Stimulated activated CD8-positive, alpha-beta memory T cell treated with anti-CD3 and anti-CD28 coated beads, Interleukin-2, amount 100 ng/mL, for 48 hours (primary cell): ENCODE data around the gene MAN1C1.
"Not testable (repeated sequence)": the region's sequence is repeated elsewhere in the genome, so short reads cannot be mapped to it uniquely, and the experiment has no call there.

ENCODE experiments used
- DNase-seq, 2 donors: peaks; one replicate each; pipeline ENCODE4 v3.0.0-alpha.2; 2020; ENCODE audit warnings: low read depth in 2 of 2

The MAN1C1 gene

DNA sequence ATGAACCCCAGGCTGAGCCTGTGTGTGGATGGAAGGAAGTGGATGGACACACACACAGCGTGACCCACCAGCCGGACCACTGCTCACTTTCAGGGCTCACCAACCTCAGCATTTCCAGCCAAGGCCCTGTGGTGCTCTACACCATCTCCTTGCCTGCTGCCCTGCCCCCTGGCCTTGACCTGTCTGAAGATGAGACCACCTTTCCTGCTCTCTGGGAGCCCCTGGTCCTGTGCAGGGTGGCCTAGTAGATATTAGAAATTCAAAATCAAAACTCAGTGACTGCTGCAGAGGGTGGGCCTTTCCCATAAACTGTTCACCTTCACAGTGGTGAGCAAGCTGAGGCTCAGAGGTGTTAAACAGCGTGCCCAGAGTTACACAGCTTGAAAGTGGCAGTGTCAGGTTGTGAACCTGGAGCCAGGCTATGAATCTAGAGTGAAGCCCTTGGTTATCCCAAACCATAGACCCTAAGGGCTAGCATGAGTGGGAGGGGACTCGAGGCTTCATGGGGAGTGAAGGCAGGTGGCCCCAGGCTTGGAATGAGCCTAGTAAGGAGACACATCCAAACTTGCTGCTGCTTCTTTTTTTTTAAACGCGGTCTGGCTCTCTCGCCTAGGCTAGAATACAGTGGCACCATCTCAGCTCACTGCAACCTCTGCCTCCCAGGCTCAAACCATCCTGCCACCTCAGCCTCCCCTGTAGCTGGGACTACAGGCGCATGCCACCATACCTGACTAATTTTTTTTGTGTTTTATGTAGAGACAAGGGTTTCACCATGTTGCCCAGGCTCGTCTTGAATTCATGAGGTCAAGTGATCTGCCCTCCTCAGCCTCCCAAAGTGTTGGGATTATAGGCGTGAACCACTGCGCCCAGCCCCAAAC, 41.5 kb downstream of the MAN1C1 start:
- no peak for DNase-seq

DNA sequence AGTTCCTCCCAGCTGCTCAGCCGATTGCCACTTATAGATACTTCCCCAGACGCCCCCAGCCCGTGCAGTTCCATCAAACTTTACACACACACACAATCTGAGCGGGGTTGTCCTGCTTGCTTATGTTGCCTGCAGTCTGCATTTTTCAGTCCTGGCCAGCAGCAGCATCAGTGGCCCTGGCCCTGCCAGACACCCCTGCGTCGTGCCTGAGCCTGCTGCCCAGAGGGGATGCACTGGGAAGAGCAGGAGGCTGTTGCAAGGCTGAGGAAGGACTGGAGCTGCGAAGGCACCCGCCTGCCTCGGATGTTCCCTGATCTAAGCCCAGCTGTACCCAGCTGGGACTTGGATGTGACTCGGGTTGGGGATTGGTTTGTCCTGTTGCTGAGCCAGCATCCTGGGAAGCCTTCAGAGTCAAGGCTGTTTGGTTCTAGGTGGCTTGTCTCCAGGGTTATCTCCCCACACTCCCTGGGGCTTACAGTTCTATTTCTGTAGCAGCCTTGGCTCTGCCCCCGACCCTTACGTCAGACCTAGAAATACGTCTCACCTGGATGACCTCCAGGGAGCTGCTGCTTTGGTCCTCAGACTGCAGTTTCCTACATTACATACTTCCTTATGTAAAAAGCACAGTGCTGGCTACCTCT, 42.3 kb downstream of the MAN1C1 start:
- DNase-seq, result no peak

DNA sequence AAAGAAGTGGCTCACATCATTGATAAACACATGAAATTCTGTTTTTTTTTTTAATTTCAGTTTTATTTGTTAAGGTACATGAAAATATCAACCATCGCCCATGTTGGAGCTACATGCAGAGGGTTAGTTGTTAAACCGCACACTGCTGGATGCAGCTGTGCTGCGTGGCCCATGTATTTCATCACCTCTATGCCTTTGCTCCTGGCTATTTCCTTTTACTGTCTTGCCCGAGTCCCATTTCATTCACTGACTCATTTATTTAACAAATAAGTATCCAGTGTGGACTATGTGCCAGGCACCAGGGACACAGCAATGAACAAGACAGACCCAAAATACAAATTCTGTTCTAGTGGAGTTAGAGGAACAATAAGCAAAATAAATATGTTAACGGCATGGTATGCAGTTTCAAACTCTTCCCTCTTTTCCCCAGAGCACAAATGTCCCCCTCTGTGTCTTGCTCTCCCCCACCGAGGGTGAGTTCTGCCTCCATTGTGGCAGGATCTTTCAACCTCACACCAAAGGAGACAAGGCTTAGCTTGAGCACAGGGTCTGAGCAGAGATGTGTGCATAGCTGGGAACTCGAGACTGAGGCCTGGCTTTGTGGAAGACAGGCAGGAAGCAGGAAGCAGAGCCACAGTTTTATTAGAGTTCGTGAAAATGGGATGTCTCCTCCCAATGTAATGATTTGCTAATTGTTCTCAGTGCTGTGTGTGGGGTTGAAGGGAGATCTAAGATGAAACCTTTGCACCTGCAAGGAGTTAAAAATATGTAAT, 44.6 kb downstream of the MAN1C1 start:
- DNase-seq, result no peak

DNA sequence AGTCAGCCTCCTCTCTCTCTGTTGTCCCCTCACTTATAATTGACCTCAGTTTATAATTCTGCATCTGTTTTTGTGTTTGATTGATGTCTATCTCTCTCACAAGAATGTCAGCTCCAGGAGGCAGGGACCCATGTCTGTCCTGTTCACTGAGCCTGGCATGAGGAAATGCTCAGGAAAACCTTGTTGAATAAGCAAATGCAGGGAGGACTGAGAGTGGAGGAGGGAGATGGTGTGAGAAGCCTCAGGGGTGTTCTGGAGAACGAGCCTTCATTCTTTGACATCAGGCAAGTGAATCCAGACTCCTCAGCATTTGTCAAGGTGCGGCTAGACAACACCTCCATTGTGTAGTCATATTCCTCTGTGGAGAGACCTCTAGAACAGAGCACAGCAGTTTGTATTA, 45.5 kb downstream of the MAN1C1 start:
- no peak for DNase-seq

DNA sequence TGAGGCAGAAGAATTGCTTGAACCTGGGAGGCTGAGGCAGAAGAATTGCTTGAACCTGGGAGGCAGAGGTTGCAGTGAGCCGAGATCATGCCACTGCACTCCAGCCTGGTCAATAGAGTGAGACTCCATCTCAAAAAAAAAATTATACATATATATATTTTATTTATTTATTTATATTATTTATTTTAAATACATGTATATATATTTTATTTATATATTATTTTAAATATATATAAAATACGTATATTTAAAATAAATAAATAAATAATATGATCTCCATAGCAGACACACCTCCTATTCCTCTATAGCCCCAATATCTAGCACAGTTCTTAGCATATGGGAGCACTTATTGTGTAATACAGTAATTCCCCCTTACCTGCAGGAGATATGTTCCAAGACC, 46.4 kb downstream of the MAN1C1 start:
- not testable (repeated sequence) for DNase-seq

DNA sequence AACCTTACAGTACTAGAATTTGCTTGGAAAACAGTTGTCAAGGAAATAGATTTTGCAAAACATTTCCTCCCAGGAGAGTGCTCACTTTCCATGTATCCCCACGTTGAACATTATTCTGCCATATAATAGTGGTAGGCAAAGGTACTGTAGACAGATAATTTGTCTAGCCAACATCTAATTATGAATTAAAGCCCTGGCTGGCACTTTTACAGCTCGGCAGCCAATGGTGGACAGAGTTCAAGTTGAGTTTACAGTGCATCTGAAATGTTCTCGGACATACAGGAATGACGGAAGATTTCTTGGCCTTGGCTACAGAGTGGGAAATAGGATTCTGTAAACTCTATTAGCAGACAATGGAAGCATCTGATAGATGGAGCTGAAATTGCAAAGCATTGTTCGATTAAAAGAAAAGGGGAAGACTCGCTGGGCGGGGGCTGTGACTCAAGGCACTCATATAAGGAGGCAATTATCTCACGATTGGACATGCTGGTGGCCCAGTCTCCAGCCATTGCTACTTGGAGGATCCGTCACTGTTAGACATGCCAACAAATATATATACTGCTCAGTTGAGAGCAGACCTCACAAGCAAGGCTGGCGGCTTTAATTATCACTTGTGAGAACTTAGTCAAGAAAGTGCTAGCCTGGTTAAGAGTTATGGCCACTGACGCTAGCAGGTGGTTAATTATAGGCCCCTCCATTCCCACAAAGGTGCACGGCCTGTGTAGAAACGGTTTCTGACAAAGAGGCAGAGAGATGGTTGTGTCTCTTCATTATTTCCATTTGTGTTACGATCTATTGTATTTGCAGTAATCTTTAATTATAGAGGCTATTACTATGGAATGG, 48.0 kb downstream of the MAN1C1 start:
- no peak for DNase-seq

DNA sequence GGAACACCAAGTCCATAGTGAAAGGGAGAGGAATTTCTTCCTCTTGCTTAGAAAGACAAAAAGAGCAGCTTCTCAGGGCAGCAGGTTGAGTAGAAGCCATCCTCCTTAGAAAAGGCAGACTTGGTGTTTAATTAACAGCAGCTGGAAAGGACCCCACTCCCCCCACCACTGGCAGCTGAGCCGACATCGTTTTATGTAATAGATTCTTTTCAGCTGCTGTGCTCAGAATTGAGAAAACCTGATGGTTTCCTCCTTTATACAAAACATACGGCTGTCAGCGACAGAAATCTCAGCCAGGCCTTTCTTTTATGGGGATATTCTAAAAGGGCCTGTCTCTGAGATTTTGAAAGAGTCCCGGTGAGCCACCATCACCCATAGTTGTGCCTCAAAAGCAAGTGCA, 49.9 kb downstream of the MAN1C1 start:
- no peak for DNase-seq

DNA sequence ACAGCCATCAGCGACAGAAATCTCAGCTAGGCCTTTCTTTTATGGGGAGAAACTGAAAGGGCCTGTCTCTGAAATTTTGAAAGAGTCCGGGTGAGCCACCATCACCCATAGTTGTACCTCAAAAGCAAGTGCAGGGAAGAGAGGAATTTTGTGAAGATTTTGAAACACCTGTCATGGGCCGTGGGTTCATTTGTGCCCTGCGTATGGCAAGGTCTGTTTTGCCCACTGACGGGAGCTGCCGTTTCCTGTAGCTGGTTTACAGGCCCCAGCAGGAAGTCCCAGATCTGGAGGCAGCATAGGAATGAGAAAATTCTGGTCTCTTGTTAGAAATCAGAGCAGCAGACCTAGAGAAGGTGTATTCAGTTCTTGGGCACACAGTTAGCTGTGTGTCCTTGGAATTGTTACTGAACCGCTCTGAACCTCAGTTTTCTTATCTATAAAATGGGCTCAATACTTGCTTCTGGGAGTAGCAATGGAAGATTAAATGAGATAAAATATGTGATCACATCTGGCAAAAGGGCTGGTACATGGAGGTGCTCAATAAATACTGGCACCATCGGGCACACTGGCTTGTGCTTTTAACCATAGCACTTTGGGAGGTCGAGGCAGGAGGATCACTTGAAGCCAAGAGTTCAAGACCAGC, 52.5 kb downstream of the MAN1C1 start:
- no peak for DNase-seq

DNA sequence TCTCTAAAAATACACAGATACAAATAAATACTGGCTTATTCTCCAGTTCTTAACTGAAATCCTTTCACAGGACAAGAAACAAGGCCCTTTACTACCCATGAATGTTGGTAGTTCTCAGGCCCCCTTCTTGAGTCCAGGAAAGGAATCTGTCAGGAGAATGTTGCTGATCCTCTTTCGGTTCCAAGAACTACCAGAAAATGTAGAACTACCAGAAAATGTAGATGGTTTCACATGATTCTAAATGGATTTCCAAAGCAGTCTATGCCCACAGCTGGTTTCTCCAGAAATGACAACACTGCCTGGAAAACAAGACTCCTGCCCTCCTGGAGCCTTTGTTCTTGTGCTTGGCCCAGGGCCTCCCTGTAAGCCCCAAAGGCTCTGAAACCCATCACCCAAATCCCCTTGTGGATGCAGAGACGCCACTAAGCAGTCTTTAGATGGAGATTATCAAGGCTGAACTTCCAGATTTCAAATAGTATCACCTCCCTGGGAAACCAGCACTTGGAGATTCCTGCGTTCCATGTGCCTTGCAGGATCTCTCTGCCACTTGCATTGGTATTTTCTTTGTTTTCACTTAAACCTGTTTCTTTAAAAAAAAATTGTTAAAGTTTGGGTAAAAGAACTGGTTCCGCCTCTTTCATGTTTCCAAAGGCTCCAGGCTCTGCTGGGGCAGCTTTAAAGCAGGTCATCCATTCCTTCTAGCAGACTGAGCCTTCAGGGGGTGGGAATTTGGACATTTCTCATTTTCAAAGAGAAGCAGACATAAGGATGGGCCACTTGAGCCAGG, 53.4 kb downstream of the MAN1C1 start:
- no peak for DNase-seq

DNA sequence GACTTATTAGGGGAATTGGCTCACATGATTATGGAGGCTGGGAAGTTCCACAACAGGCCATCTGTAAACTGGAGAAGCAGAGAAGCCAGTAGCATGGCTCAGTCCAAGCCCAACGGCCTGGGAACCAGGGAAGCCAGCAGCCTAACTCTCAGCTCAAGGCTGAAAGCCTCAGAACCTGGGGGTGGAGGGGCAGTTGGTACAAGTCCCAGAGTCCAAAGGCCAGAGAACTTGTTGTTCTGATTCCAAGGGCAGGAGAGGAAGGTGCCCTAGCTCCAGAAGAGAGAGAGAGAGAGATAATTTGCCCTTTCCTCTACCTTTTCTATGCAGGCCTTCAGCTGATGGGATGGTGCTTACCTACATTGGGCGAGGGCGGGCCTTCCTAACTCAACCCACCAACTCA, 55.3 kb downstream of the MAN1C1 start:
- no peak for DNase-seq

DNA sequence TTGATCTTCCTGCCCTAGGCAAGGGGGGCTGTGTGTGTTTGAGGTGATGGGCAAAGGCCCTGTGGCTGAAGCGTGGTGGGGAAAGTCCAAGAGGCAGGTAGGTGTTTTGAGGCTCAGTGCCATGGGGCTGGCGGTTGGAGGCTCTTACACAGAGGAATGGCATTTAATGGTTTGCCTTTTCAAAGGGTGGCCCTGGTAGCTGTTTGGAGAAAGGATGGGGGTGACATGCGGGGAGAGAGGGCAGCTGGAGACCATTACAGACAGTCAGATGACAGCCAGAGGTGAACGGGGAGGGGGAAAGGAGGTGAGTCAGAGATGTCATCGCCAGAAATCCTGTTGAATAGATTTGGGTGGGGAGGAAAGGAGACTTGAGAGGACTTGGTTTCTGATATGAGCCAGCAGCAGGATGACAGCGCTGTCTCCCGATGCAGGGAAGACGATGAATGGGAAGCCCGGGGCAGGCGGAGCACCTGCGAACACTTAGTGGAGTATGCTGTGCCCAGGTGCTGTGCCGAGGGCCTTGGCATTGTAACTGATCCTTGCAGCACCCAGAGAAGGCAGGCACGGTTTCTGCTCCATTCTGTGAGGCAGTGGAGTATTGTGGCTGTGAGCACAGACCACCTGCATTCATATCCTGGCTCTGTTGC, 56.3 kb downstream of the MAN1C1 start:
- no peak for DNase-seq

DNA sequence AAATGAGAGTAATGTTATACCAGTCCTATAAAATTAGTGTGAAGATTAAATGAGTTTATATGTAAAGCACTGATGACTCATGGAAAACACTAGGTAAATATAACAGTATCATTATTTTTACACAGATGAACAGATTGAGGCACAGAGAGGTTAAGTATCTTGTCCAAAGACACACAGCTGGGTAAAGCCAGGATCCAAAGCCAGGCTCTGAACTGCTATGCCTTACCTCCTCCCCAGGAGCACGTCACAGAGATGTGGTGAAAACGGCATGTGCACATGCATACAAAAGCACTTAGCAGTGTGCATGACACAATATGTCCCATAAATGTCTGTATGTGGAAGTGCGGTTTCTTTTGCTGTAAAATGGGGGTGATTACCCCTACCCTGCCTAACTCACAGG, 56.9 kb downstream of the MAN1C1 start:
- DNase-seq, result no peak

DNA sequence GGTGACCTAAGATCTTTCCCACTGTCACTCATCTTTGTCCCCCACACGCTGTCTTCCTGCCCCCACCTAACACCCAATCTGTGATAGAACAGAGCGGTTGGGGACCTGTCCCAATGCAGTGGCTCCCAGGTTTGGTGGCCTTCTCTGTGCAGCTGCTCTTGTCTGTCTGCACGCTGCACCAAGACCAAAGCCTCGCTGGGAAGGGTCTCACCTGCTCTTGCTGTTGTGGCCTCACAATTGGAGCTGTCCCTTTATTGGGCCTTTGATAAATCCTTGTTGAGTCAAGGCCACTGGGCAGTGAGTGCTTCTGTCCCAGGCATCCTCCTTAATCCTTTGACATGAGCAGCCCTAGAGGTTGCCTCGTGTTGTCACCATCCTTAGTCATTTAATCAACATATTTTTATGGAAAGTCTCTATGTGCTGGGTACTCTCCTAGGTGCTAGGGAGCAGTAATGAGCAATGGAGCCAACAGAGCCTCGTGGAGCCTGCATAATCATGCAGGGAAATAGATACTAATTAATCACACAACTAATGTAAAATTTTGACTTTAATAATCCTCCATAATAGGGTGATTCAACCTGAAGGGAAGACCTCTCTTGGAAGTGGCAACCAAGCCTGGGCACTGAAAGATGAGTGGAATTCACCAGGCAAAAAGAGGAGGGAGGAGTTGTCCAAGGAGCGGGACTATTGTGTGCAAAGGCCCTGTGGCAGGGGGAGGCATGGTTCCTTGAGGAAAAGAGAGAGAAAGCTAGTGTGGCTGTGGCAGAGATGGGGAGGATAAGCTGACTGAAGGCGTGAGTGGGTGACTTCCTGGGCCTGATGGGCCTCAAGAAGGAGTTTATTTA, 57.6 kb downstream of the MAN1C1 start:
- no peak for DNase-seq

DNA sequence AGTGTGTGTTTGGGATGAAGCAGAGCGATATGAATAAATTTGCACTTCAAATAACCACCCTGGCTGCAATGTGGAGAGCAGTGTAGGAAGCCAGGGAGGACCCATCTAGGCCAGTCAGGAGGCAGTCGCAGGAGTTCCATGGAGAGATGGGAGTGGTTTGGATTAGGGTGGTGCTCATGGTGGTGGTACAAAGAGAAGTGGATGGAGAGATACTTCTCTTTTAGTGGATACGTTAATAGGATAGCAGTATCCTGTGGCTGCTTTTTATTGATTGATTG, 58.2 kb downstream of the MAN1C1 start:
- DNase-seq, result no peak

DNA sequence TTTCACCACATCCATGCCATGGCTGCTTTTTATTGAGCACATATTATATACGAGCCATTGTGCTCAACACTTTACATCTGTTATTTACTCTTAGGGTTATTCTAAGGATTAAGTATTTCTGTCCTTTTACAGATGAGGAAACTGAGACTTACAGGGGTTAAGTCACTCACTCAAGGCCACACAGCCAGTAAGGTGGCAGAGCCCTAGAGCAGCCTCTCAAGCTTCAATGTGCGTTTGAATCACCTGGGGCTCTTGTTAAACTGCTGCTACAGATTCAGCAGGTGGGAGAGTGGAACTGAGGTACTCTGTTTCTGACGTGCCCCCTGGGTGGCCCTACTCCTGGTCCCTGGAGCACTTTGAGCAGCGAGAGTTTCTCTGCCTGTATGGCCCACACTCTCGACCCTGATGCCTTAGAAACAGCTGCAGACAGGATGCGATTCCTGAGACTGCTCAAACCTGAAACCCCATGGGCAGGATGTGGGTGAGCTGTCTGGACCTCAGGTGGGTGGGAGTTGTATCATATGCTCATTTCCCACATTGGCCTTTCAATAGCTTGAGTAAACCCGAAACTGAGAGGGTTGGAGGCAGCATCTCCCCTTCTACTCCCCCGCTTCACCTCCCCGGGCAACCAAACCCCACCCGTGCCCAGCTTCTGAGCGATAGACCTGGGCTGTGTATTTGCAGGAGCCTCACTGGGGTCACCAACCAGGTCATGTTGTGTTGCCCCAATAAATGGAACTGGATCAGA, 59.3 kb downstream of the MAN1C1 start:
- peak; percentile 66 to 72 for DNase-seq

DNA sequence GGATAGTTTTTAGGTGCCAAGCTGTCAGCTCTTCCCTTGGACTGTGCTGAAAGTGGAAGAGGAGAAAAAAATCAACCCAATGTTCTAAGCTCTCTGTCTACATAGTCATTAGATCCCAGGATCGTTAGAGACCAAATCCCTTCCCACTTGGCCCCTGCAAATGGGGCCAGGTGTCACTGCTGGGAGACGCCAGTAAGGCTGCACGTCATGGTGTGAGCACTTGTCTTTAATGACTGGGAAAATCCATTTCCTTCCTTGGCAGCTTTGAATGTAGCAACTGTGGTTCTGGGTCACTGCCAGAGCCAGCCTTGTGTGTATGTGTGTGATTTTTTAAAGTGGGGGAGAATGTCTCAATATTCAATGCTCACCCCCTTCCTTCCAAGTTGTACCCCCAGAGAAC, 59.9 kb downstream of the MAN1C1 start:
- DNase-seq, result no peak

DNA sequence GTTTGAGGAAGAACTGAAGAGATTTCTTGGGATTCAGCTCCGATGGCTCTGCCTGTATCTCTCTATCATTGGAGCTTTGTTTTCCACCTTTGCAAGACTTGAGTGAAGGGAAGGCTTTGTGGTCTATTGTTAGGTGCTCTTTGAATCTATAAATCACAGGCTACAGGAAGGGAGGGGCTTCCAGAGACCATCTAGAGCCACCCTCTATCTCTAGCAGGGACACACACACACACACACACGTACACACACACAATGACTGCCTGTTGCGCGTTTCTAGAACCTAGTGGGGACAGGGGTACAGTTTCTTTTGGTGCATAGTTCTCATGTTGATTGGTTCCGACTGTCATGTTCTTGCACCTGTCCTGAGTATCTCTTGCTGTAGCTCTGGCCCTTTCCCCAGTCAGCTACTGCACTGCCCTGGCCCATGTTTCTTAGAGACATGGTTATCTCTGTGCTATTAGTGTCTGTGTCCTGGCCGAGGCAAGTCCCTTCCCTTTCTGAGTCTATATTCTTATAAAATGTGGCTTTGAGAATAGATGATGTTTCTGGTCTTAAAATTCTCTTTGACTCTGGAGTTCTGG, 60.7 kb downstream of the MAN1C1 start:
- DNase-seq, result no peak

DNA sequence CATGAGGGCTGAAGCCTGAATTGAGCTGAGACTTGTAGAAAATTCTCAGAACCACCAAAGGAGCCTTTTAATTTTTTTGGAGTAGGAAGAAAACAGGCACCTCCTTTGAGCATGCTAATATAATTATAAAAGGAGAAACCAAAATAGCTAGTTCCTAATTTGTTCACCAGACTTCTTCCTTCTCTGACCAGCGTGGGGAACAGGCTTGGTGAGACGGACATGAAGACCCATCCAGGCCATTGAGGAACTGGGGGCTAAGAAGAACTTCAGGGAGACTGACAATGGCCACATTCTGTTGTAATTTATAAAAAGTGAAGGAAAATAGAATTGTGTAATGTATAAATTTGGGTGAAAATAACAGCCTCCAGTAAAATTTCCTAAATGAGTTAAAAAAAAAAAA, 62.6 kb downstream of the MAN1C1 start:
- no peak for DNase-seq
